Liver (tissue), 9 donors: ENCODE data around the gene NUP153. TPM values are rescaled to one million over a fixed set of nuclear protein-coding genes. Genes with fewer than 3 reads are reported as not detected.

ENCODE experiments used
- DNase-seq: peaks from one replicate; pipeline ENCODE4 v3.0.0-alpha.2; 2017; ENCODE audit warnings: low spot score
- H3K27ac ChIP-seq, 2 donors: one replicate each; pipeline ENCODE4 v1.7.0; 2013; ENCODE audit warnings: inconsistent platforms in 2 of 2, low read length in 2 of 2, control low read depth in 1 of 2, low read depth in 1 of 2, mild to moderate bottlenecking in 1 of 2
- H3K27me3 ChIP-seq, 4 donors: one replicate each; pipeline versions ENCODE4 v1.6.1 to v1.7.0; 2013; ENCODE audit warnings: low read length in 3 of 4, inconsistent platforms in 1 of 4, mild to moderate bottlenecking in 1 of 4, moderate library complexity in 1 of 4; ENCODE audit not compliant: control insufficient read depth in 4 of 4, insufficient read depth in 4 of 4
- H3K36me3 ChIP-seq, 4 donors: one replicate each; pipeline versions ENCODE4 v1.6.1 to v1.7.0; 2013; ENCODE audit warnings: low read length in 3 of 4, mild to moderate bottlenecking in 3 of 4, low read depth in 1 of 4, moderate library complexity in 1 of 4; ENCODE audit not compliant: control insufficient read depth in 4 of 4, insufficient read depth in 3 of 4
- H3K4me1 ChIP-seq, 4 donors: one replicate each; pipeline versions ENCODE4 v1.6.1 to v1.7.0; 2013; ENCODE audit warnings: low read length in 3 of 4, mild to moderate bottlenecking in 3 of 4, moderate library complexity in 1 of 4; ENCODE audit not compliant: control insufficient read depth in 4 of 4, insufficient read depth in 4 of 4
- H3K4me3 ChIP-seq, 3 donors: one replicate each; pipeline versions ENCODE4 v1.6.1 to v1.7.0; 2013; ENCODE audit warnings: low read length in 3 of 3, control low read depth in 1 of 3, low read depth in 1 of 3, mild to moderate bottlenecking in 1 of 3
- H3K9ac ChIP-seq, 2 donors: one replicate each; pipeline ENCODE4 v1.7.0; 2013; ENCODE audit warnings: low read length in 2 of 2, mild to moderate bottlenecking in 2 of 2, moderate library complexity in 2 of 2, control low read depth in 1 of 2, low read depth in 1 of 2
- H3K9me3 ChIP-seq, 4 donors: one replicate each; pipeline versions ENCODE4 v1.6.1 to v1.7.0; 2013; ENCODE audit warnings: low read length in 3 of 4; ENCODE audit not compliant: control insufficient read depth in 4 of 4
- ATF3 ChIP-seq: IDR thresholded peaks from 2 replicates; pipeline ENCODE4 v1.6.1; 2016; ENCODE audit warnings: antibody characterized with exemption
- CTCF ChIP-seq: fragments of 150-350 bp; IDR thresholded peaks from 2 replicates; pipeline ENCODE4 v1.5.1; 2017; ENCODE audit warnings: improper control_type of control experiment, low read depth, low read length; ENCODE audit not compliant: missing input control
- EGR1 ChIP-seq, 2 donors: IDR thresholded peaks; 2 replicates each; pipeline ENCODE4 v1.6.1; 2016 to 2018; ENCODE audit warnings: antibody characterized with exemption in 2 of 2, low read depth in 2 of 2
- FOXA1 ChIP-seq: IDR thresholded peaks from 2 replicates; pipeline ENCODE4 v1.6.1; 2016; ENCODE audit warnings: antibody characterized with exemption
- FOXA2 ChIP-seq: IDR thresholded peaks from 2 replicates; pipeline ENCODE4 v1.6.1; 2016; ENCODE audit warnings: antibody characterized with exemption
- GABPA ChIP-seq, 2 donors: IDR thresholded peaks in 1 of 2; conservative IDR thresholded peaks in 1 of 2; 2 replicates each; pipeline ENCODE4 v1.6.1; 2016; ENCODE audit warnings: antibody characterized with exemption in 2 of 2, mild to moderate bottlenecking in 1 of 2, moderate library complexity in 1 of 2
- HNF4A ChIP-seq, 2 donors: conservative IDR thresholded peaks; 2 replicates each; pipeline ENCODE4 v1.6.1; 2016; ENCODE audit warnings: antibody characterized with exemption in 2 of 2, mild to moderate bottlenecking in 2 of 2
- HNF4G ChIP-seq: IDR thresholded peaks from 2 replicates; pipeline ENCODE4 v1.6.1; 2016; ENCODE audit warnings: antibody characterized with exemption
- JUND ChIP-seq, 2 donors: IDR thresholded peaks; 2 replicates each; pipeline ENCODE4 v1.6.1; 2016; ENCODE audit warnings: antibody characterized with exemption in 2 of 2
- MAX ChIP-seq: IDR thresholded peaks from 2 replicates; pipeline ENCODE4 v1.6.1; 2016; ENCODE audit warnings: antibody characterized with exemption
- NR2F2 ChIP-seq: IDR thresholded peaks from 2 replicates; pipeline ENCODE4 v1.6.1; 2016; ENCODE audit warnings: antibody characterized with exemption
- RAD21 ChIP-seq, 2 donors: IDR thresholded peaks; 2 replicates each; pipeline ENCODE4 v1.6.1; 2016; ENCODE audit warnings: antibody characterized with exemption in 2 of 2, mild to moderate bottlenecking in 2 of 2
- REST ChIP-seq: IDR thresholded peaks from 2 replicates; pipeline ENCODE4 v1.6.1; 2016; ENCODE audit warnings: antibody characterized with exemption, mild to moderate bottlenecking
- RXRA ChIP-seq, 2 donors: IDR thresholded peaks; 2 replicates each; pipeline ENCODE4 v1.6.1; 2017 to 2018; ENCODE audit warnings: antibody characterized with exemption in 2 of 2, mild to moderate bottlenecking in 1 of 2
- SP1 ChIP-seq: IDR thresholded peaks from 2 replicates; pipeline ENCODE4 v1.6.1; 2018; ENCODE audit warnings: antibody characterized with exemption, mild to moderate bottlenecking
- TAF1 ChIP-seq: conservative IDR thresholded peaks from 2 replicates; pipeline ENCODE4 v1.6.1; 2016; ENCODE audit warnings: antibody characterized with exemption, mild to moderate bottlenecking
- YY1 ChIP-seq: IDR thresholded peaks from 2 replicates; pipeline ENCODE4 v1.6.1; 2016; ENCODE audit warnings: antibody characterized with exemption, mild to moderate bottlenecking
- ZBTB33 ChIP-seq: IDR thresholded peaks from 2 replicates; pipeline ENCODE4 v1.6.1; 2016; ENCODE audit warnings: antibody characterized with exemption
- WGBS: extraction: QIAGEN DNeasy Blood & Tissue Kit; methylation state at CpG from one replicate; pipeline ENCODE4 v1.1.7; 2013; 5-methylcytosine and 5-hydroxymethylcytosine counted together
- polyA plus RNA-seq, 2 donors: library from polyadenylated mRNA; stranded (reverse) in 1 of 2; unstranded in 1 of 2; fragments of 200-250 nt in 1 of 2; fragments of >200 nt in 1 of 2; fragmentation: Nextera tagmentation in 1 of 2; extraction: Ambion mirVana in 1 of 2; gene quantifications; one replicate each; pipeline versions ENCODE4 v1.2.1 to v1.2.3, GENCODE V29; 2013 to 2015
- total RNA-seq, 2 donors: library from RNA; depleted of rRNA; stranded (reverse); fragments of >200 nt; gene quantifications; one replicate each; pipeline ENCODE4 v1.2.3, GENCODE V29; 2014
- donor health status: healthy.
- donor health status: healthy.
- donor health status: healthy.
- donor health status: healthy.
- donor health status: healthy.

NUP153 gene
- total and polyA plus RNA-seq, 4 donors = 5.1 to 42.4 (median 14.4) TPM

GRCh38 chr6:17624396-17624795 lies 82.3 kb downstream of the NUP153 start:
- Histone ChIP-seq H3K36me3 (peaks cover 6 to 35% (median 26%) of the 10 kb centered on the region in 4 donors), H3K27me3 (no peaks in the 10 kb centered on the region), H3K9me3 (no peaks in the 10 kb centered on the region), H3K27ac (no peak overlapping the region), H3K9ac (no peak overlapping the region), H3K4me1 (peaks cover 0 to 3% (median 0%) of the 10 kb centered on the region in 4 donors), H3K4me3 (no peak overlapping the region)
- TF ChIP-seq EGR1 (IDR thresholded peaks at IDR 0.05; ENCODE audit: low read depth in 2 of 2) (no peak), TAF1 (no peak), YY1 (no peak), RXRA (IDR thresholded peaks at IDR 0.05) (no peak), SP1 (no peak), FOXA1 (no peak), ATF3 (no peak)
- 93% methylated on average over 1 of the region's 1 CpG for WGBS
- DNase-seq = no peak

- H3K27me3 ChIP-seq = no peaks in the 10 kb centered on the region
- 96% methylated on average over 5 of the region's 5 CpGs for WGBS
- no peak for DNase-seq
- no peak overlapping the region for H3K4me3 ChIP-seq
- H3K36me3 ChIP-seq = peaks cover 6 to 28% (median 17%) of the 10 kb centered on the region in 4 donors
- no peak for TF ChIP-seq FOXA2
- no peak for TF ChIP-seq HNF4G
- TF ChIP-seq GABPA (IDR thresholded peaks at IDR 0.05 in 1 of 2, conservative IDR thresholded peaks at IDR 0.05 in 1 of 2) = no peak
- no peak for TF ChIP-seq TAF1
- TF ChIP-seq EGR1 (IDR thresholded peaks at IDR 0.05; ENCODE audit: low read depth in 2 of 2) = no peak
- TF ChIP-seq RXRA (IDR thresholded peaks at IDR 0.05) = no peak
- no peak for TF ChIP-seq HNF4A (conservative IDR thresholded peaks at IDR 0.05)
- TF ChIP-seq FOXA1 = no peak
- TF ChIP-seq JUND (IDR thresholded peaks at IDR 0.05) = no peak
- TF ChIP-seq REST = no peak
- TF ChIP-seq YY1 = no peak
- no peak for TF ChIP-seq NR2F2
- TF ChIP-seq MAX = no peak
- no peak for TF ChIP-seq ZBTB33
- no peak for TF ChIP-seq SP1
- TF ChIP-seq CTCF = no peak
- TF ChIP-seq ATF3 = no peak
- no peak for TF ChIP-seq RAD21 (IDR thresholded peaks at IDR 0.05)
- no peaks in the 10 kb centered on the region for H3K9me3 ChIP-seq
- no peaks in the 10 kb centered on the region for H3K4me1 ChIP-seq
- no peak overlapping the region for H3K9ac ChIP-seq
- H3K27ac ChIP-seq = no peak overlapping the region
Observed at GRCh38 chr6:17622144-17622543, 84.6 kb downstream of the NUP153 start.
